ENCODE results near the gene HIC2. TPM values are rescaled to one million over a fixed set of nuclear protein-coding genes. Genes with fewer than 3 reads are reported as not detected.
A peak's percentile ranks its signal among the peaks of the same experiment; 100 is the strongest.
"Not testable (repeated sequence)": the region's sequence is repeated elsewhere in the genome, so short reads cannot be mapped to it uniquely, and the experiment has no call there.

The HIC2 gene
- total RNA-seq, 1 donor: 3.3 TPM

GRCh38 chr22:21455334-21456089, 38.3 kb downstream of the HIC2 start:
- H3K4me3 ChIP-seq (ENCODE audit: low read depth, low read length): no peak overlapping the region
- no peak for TF ChIP-seq CTCF (IDR thresholded peaks at IDR 0.05; ENCODE audit: insufficient read depth, low read length)
- no peak for DNase-seq (ENCODE audit: low read depth)

- no peak overlapping the region for H3K4me3 ChIP-seq (ENCODE audit: low read depth, low read length)
- no peak for DNase-seq (ENCODE audit: low read depth)
- no peak for TF ChIP-seq CTCF (IDR thresholded peaks at IDR 0.05; ENCODE audit: insufficient read depth, low read length)
Observed at GRCh38 chr22:21457023-21457787, 40.0 kb downstream of the HIC2 start.

- DNase-seq (ENCODE audit: low read depth): not testable (repeated sequence)
Observed at GRCh38 chr22:21462672-21463071, 45.5 kb downstream of the HIC2 start.

GRCh38 chr22:21467337-21468193, 50.4 kb downstream of the HIC2 start, which contains the start of gene TMEM191C:
Gene TMEM191C (plus strand): TSS chr22:21467387. CDS start chr22:21467460, 73 bp downstream.
- DNase-seq (ENCODE audit: low read depth): not testable (repeated sequence)
- H3K4me3 ChIP-seq (ENCODE audit: low read depth, low read length): peak within 1 kb of the TSS; percentile 60

More at GRCh38 chr22:21462672-21463071, 45.5 kb downstream of the HIC2 start:
- H3K4me3 ChIP-seq (ENCODE audit: low read depth, low read length): not testable (repeated sequence)

GRCh38 chr22:21468194-21469096, 51.3 kb downstream of the HIC2 start:
- H3K4me3 ChIP-seq (ENCODE audit: low read depth, low read length): peak overlapping the region; percentile 60
- peak; percentile 64 for DNase-seq (ENCODE audit: low read depth)

GRCh38 chr22:21469097-21469994, 52.2 kb downstream of the HIC2 start:
- DNase-seq (ENCODE audit: low read depth): not testable (repeated sequence)

GRCh38 chr22:21472984-21473383, 55.8 kb downstream of the HIC2 start:
- DNase-seq (ENCODE audit: low read depth); H3K4me3 ChIP-seq (ENCODE audit: low read depth, low read length): not testable (repeated sequence)

More at GRCh38 chr22:21469097-21469994, 52.2 kb downstream of the HIC2 start:
- H3K4me3 ChIP-seq (ENCODE audit: low read depth, low read length): not testable (repeated sequence)

- DNase-seq (ENCODE audit: low read depth); H3K4me3 ChIP-seq (ENCODE audit: low read depth, low read length): not testable (repeated sequence)
Observed at GRCh38 chr22:21473664-21474063, 56.5 kb downstream of the HIC2 start.

- not testable (repeated sequence) for H3K4me3 ChIP-seq (ENCODE audit: low read depth, low read length); DNase-seq (ENCODE audit: low read depth)
Observed at GRCh38 chr22:21484039-21484438, 66.9 kb downstream of the HIC2 start.

- not testable (repeated sequence) for H3K4me3 ChIP-seq (ENCODE audit: low read depth, low read length); DNase-seq (ENCODE audit: low read depth)
Observed at GRCh38 chr22:21487723-21488122, 70.6 kb downstream of the HIC2 start.

GRCh38 chr22:21489149-21489680, 72.0 kb downstream of the HIC2 start:
- not testable (repeated sequence) for DNase-seq (ENCODE audit: low read depth); H3K4me3 ChIP-seq (ENCODE audit: low read depth, low read length)

- H3K4me3 ChIP-seq (ENCODE audit: low read depth, low read length); DNase-seq (ENCODE audit: low read depth): not testable (repeated sequence)
Observed at GRCh38 chr22:21490556-21490955, 73.4 kb downstream of the HIC2 start.

- not testable (repeated sequence) for H3K4me3 ChIP-seq (ENCODE audit: low read depth, low read length); DNase-seq (ENCODE audit: low read depth)
Observed at GRCh38 chr22:21492271-21492670, 75.1 kb downstream of the HIC2 start.

All from fibroblast of the aortic adventitia (primary cell).